Measurements from ENCODE around the gene DCAF4. TPM values are rescaled to one million over a fixed set of nuclear protein-coding genes. Genes with fewer than 3 reads are reported as not detected.

Gene DCAF4
- total RNA-seq, 1 experiment from 2014 or later, result 39.4 TPM

- no peaks in the 10 kb centered on the region for H3K9me3 Mint-ChIP-seq (ENCODE audit: unreplicated experiment)
- TF ChIP-seq CTCF (IDR thresholded peaks at IDR 0.05; ENCODE audit: unreplicated experiment), result no peak
- H3K27me3 Mint-ChIP-seq (ENCODE audit: insufficient read depth, unreplicated experiment), result no peaks in the 10 kb centered on the region
- no peak overlapping the region for H3K27ac Mint-ChIP-seq (ENCODE audit: low read depth, unreplicated experiment)
- no peaks in the 10 kb centered on the region for H3K4me1 Mint-ChIP-seq (ENCODE audit: insufficient read depth, unreplicated experiment)
- no peak overlapping the region for H3K4me3 Mint-ChIP-seq (ENCODE audit: unreplicated experiment)
- peaks cover 49% of the 10 kb centered on the region for H3K36me3 Mint-ChIP-seq (ENCODE audit: insufficient read depth, unreplicated experiment)
- DNase-seq (ENCODE audit: unreplicated experiment), result no peak
- BruUV-seq (replicated peaks), result no TSS peak
- intact Hi-C loops (cut with micrococcal nuclease), result no loop called here
- ChIA-PET POLR2A (no interaction called here), CTCF (interaction anchor here (7.0 kb wide), 1 partner anchor 431 kb away, joined by 135 read pairs; no protein-coding TSS in a partner anchor)
These were observed 19.2 kb downstream of the DCAF4 start for GRCh38 chr14:72945356-72946027.

- intact Hi-C loops (cut with micrococcal nuclease), result no loop called here
- DNase-seq (ENCODE audit: unreplicated experiment), result no peak
- peaks cover 49% of the 10 kb centered on the region for H3K36me3 Mint-ChIP-seq (ENCODE audit: insufficient read depth, unreplicated experiment)
- TF ChIP-seq CTCF (IDR thresholded peaks at IDR 0.05; ENCODE audit: unreplicated experiment), result no peak
- H3K27ac Mint-ChIP-seq (ENCODE audit: low read depth, unreplicated experiment), result no peak overlapping the region
- POLR2A ChIA-PET, result interaction anchor here (1.4 kb wide), 1 partner anchor 53 kb away, joined by 3 read pairs; the partner anchor contains the start of gene DPF3
- no TSS peak for BruUV-seq (replicated peaks)
- no peak overlapping the region for H3K4me3 Mint-ChIP-seq (ENCODE audit: unreplicated experiment)
- no peaks in the 10 kb centered on the region for H3K27me3 Mint-ChIP-seq (ENCODE audit: insufficient read depth, unreplicated experiment)
- no peaks in the 10 kb centered on the region for H3K4me1 Mint-ChIP-seq (ENCODE audit: insufficient read depth, unreplicated experiment)
- H3K9me3 Mint-ChIP-seq (ENCODE audit: unreplicated experiment), result no peaks in the 10 kb centered on the region
- CTCF ChIA-PET, result interaction anchor here (0.6 to 7.0 kb wide), 3 partner anchors 9 to 432 kb away, joined by 3 to 135 read pairs (median 3); no protein-coding TSS in a partner anchor
These were observed 20.2 kb downstream of the DCAF4 start for GRCh38 chr14:72946491-72946890.

GRCh38 chr14:72947366-72948160 is 21.3 kb downstream of the DCAF4 start:
- no TSS peak for BruUV-seq (replicated peaks)
- no peaks in the 10 kb centered on the region for H3K9me3 Mint-ChIP-seq (ENCODE audit: unreplicated experiment)
- DNase-seq (ENCODE audit: unreplicated experiment), result no peak
- H3K27ac Mint-ChIP-seq (ENCODE audit: low read depth, unreplicated experiment), result no peak overlapping the region
- peaks cover 45% of the 10 kb centered on the region for H3K36me3 Mint-ChIP-seq (ENCODE audit: insufficient read depth, unreplicated experiment)
- H3K27me3 Mint-ChIP-seq (ENCODE audit: insufficient read depth, unreplicated experiment), result no peaks in the 10 kb centered on the region
- POLR2A ChIA-PET, result interaction anchor here (0.6 to 2.8 kb wide), 3 partner anchors 15 to 54 kb away, joined by 3 to 12 read pairs (median 5); partner anchors contain the start of gene DPF3
- no peak for TF ChIP-seq CTCF (IDR thresholded peaks at IDR 0.05; ENCODE audit: unreplicated experiment)
- H3K4me1 Mint-ChIP-seq (ENCODE audit: insufficient read depth, unreplicated experiment), result no peaks in the 10 kb centered on the region
- intact Hi-C loops (cut with micrococcal nuclease), result loop anchor here (1.0 to 2.0 kb wide), 2 partner anchors 43 to 433 kb away; no protein-coding TSS in a partner anchor
- CTCF ChIA-PET, result interaction anchor here (0.5 to 7.0 kb wide), 21 partner anchors 10 to 1042 kb away, joined by 3 to 135 read pairs (median 7); no protein-coding TSS in a partner anchor
- H3K4me3 Mint-ChIP-seq (ENCODE audit: unreplicated experiment), result no peak overlapping the region

Data from MCF 10A (cell line).